GM23338 (cell line): Measurements from ENCODE around the gene MAP1B. TPM values are rescaled to one million over a fixed set of nuclear protein-coding genes. Genes with fewer than 3 reads are reported as not detected.

ENCODE experiments used
- ATAC-seq: fragments of 200-7000 bp; cut with Tn5 transposase; 3 replicates; pipeline ENCODE4 v1.9.1; 2020
- DNase-seq: peaks from one replicate; pipeline ENCODE4 v3.0.0-alpha.2; 2015; ENCODE audit warnings: low spot score
- H2AFZ ChIP-seq: fragments of 200-600 bp; sonication (generic); 2 replicates; pipeline ENCODE4 v1.8.0; 2016; ENCODE audit warnings: antibody characterized with exemption, mild to moderate bottlenecking, moderate library complexity
- H3F3A ChIP-seq: fragments of 200-600 bp; sonication (generic); replicated peaks from 2 replicates; pipeline ENCODE4 v1.8.0; 2017; ENCODE audit warnings: antibody characterized with exemption, mixed run types, low read depth
- H3K27ac ChIP-seq: fragments of 200-600 bp; sonication (generic); 2 replicates; pipeline ENCODE4 v1.6.1; 2016; ENCODE audit warnings: low read depth
- H3K27me3 ChIP-seq: fragments of 200-600 bp; sonication (generic); 2 replicates; pipeline ENCODE4 v1.8.0; 2016; ENCODE audit warnings: mild to moderate bottlenecking, mixed run types, moderate library complexity; ENCODE audit not compliant: insufficient read depth
- H3K36me3 ChIP-seq: fragments of 200-600 bp; sonication (generic); 2 replicates; pipeline ENCODE4 v1.8.0; 2016; ENCODE audit warnings: mild to moderate bottlenecking; ENCODE audit not compliant: insufficient read depth
- H3K4me1 ChIP-seq: fragments of 200-600 bp; sonication (generic); 2 replicates; pipeline ENCODE4 v1.8.0; 2016; ENCODE audit warnings: mild to moderate bottlenecking, moderate library complexity; ENCODE audit not compliant: insufficient read depth
- H3K4me2 ChIP-seq: fragments of 200-600 bp; sonication (generic); 2 replicates; pipeline ENCODE4 v1.7.1; 2017; ENCODE audit warnings: mixed run types
- H3K4me3 ChIP-seq: fragments of 200-600 bp; sonication (generic); 2 replicates; pipeline ENCODE4 v1.6.1; 2016; ENCODE audit warnings: mixed run types
- H3K79me2 ChIP-seq: fragments of 200-600 bp; sonication (generic); replicated peaks from 2 replicates; pipeline ENCODE4 v1.8.0; 2017; ENCODE audit warnings: mild to moderate bottlenecking; ENCODE audit not compliant: insufficient read depth
- H3K9me2 ChIP-seq: fragments of 200-600 bp; sonication (generic); 2 replicates; pipeline ENCODE4 v1.8.0; 2017; ENCODE audit not compliant: insufficient read depth
- H4K20me1 ChIP-seq: fragments of 200-600 bp; sonication (generic); replicated peaks from 2 replicates; pipeline ENCODE4 v1.8.0; 2017; ENCODE audit warnings: mild to moderate bottlenecking; ENCODE audit not compliant: insufficient read depth
- H3K27ac Mint-ChIP-seq: 2 replicates; pipeline ENCODE4 v1.8.0; 2020; ENCODE audit warnings: inconsistent platforms, mild to moderate bottlenecking, moderate library complexity, mixed read lengths
- H3K27me3 Mint-ChIP-seq: 3 replicates; pipeline ENCODE4 v1.8.0; 2022; ENCODE audit warnings: low read depth, mild to moderate bottlenecking, moderate library complexity, mixed read lengths, inconsistent platforms; ENCODE audit not compliant: insufficient read depth, poor library complexity
- H3K36me3 Mint-ChIP-seq: 3 replicates; pipeline ENCODE4 v1.8.0; 2021; ENCODE audit warnings: low read depth, mild to moderate bottlenecking, inconsistent platforms, moderate library complexity, mixed read lengths
- H3K4me1 Mint-ChIP-seq: 3 replicates; pipeline ENCODE4 v1.8.0; 2020; ENCODE audit warnings: mild to moderate bottlenecking, inconsistent platforms, mixed read lengths
- H3K4me3 Mint-ChIP-seq: 3 replicates; pipeline ENCODE4 v1.8.0; 2021; ENCODE audit warnings: moderate library complexity, mild to moderate bottlenecking, inconsistent platforms, mixed read lengths
- H3K9me3 Mint-ChIP-seq: 3 replicates; pipeline ENCODE4 v1.8.0; 2020; ENCODE audit warnings: moderate library complexity, mild to moderate bottlenecking, inconsistent platforms, mixed read lengths
- CREB1 ChIP-seq: fragments of 250-450 bp; sonication (Bioruptor Pico); IDR thresholded peaks from 2 replicates; pipeline ENCODE4 v1.5.0; 2020; ENCODE audit warnings: low read depth, mild to moderate bottlenecking, moderate library complexity
- CTCF ChIP-seq, 2 experiments: fragments of 200-600 bp in 1 of 2; sonication (generic) in 1 of 2; conservative IDR thresholded peaks; 2 replicates each; pipeline versions ENCODE4 v1.5.1 to v1.6.1; 2016 to 2017; ENCODE audit warnings: antibody characterized with exemption in 2 of 2, low read depth in 2 of 2, mild to moderate bottlenecking in 2 of 2, moderate library complexity in 1 of 2
- EZH2 ChIP-seq: fragments of 200-600 bp; sonication (generic); IDR thresholded peaks from one replicate; pipeline ENCODE4 v1.8.0; 2017; ENCODE audit warnings: antibody characterized with exemption, mild to moderate bottlenecking, low read depth; ENCODE audit not compliant: unreplicated experiment
- EZH2phosphoT487 ChIP-seq: fragments of 200-600 bp; sonication (generic); IDR thresholded peaks from one replicate; pipeline ENCODE4 v1.8.1; 2018; ENCODE audit warnings: antibody characterized with exemption; ENCODE audit not compliant: unreplicated experiment
- NANOG ChIP-seq: IDR thresholded peaks from 2 replicates; pipeline ENCODE4 v1.6.1; 2016; ENCODE audit warnings: antibody characterized with exemption, borderline replicate concordance
- STAT1 ChIP-seq: IDR thresholded peaks from one replicate; pipeline ENCODE4 v1.6.1; 2016; ENCODE audit warnings: antibody characterized with exemption; ENCODE audit not compliant: unreplicated experiment
- ZNF114 ChIP-seq: fragments of 250-450 bp; sonication (Bioruptor Pico); IDR thresholded peaks from 2 replicates; pipeline ENCODE4 v1.5.0; 2020; ENCODE audit warnings: mild to moderate bottlenecking, moderate library complexity
- polyA plus RNA-seq: library from polyadenylated mRNA; unstranded; fragments of >200 nt; fragmentation: Nextera tagmentation; extraction: Ambion mirVana; gene quantifications from 2 replicates; pipeline ENCODE4 v1.2.1, GENCODE V29; 2016
- total RNA-seq: library from RNA; depleted of rRNA; stranded (reverse); fragments of >200 nt; shearing (Covaris generic); gene quantifications from 2 replicates; pipeline ENCODE4 v1.2.3, GENCODE V29; 2014

The MAP1B gene
- total and polyA plus RNA-seq, 2 experiments from 2014 or later, result 148 to 263 TPM

- ATAC-seq, result peak; percentile 71
- Histone ChIP-seq H3K4me2 (no peak overlapping the region), H3K79me2 (peaks cover 37% of the 10 kb centered on the region), H2AFZ (no peak overlapping the region), H3F3A (no peaks in the 10 kb centered on the region), H3K4me3 (no peak overlapping the region), H3K36me3 (no peaks in the 10 kb centered on the region), H3K9me2 (peaks cover 3% of the 10 kb centered on the region; the same call in 1 of the 2 replicates), H3K4me1 (peaks cover 38% of the 10 kb centered on the region), H3K27ac (peak overlapping the region; percentile 75), H3K27me3 (no peaks in the 10 kb centered on the region), H4K20me1 (peaks cover 5% of the 10 kb centered on the region; the same call in 1 of the 2 replicates)
- H3K4me3 Mint-ChIP-seq, result no peak overlapping the region
- peaks cover 44% of the 10 kb centered on the region for H3K4me1 Mint-ChIP-seq
- TF ChIP-seq NANOG (no peak), EZH2 (no peak), CTCF (conservative IDR thresholded peaks at IDR 0.05; ENCODE audit: low read depth in 2 of 2) (no peak), STAT1 (no peak), CREB1 (no peak), EZH2phosphoT487 (no peak)
- DNase-seq, result peak; percentile 52
- no peaks in the 10 kb centered on the region for H3K9me3 Mint-ChIP-seq
- H3K27me3 Mint-ChIP-seq, result peaks cover 12% of the 10 kb centered on the region
- peaks cover 14% of the 10 kb centered on the region for H3K36me3 Mint-ChIP-seq
- 0 out of 2 replicates have a peak overlapping the region, but pooled peaks have one; percentile 13 for H3K27ac Mint-ChIP-seq
Observed at GRCh38 chr5:72179028-72179815, 71.9 kb downstream of the MAP1B start.

DNA sequence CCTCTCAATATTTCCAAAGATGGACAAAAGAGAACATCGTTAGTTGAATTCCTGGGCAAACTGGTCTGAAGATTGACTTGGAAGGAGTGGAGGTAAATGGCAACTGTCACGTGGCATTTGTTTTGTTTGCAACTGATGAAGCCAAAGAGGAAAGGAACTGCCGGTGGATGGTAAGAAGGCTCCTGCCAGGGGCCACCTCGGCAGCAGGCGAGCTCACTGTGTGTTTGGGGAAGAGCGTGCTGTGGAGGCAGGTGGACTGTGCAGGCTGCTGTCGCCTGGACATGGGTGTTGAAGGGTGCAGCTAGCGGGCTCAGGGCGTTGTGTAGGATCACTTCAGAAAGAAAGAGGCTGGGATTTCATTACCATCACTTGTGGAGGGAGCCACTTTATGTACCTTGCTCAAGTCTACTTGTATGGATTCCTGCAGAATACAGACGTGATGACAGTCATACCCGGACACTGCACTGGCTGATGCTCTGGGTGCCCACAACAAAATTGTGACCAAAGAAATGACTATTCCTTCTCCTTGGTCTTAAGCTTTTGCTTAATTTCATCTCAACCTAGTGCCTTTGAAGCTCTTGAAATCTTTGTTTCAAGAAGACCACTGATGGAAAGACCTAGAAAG is 72.7 kb downstream of the MAP1B start:
- Histone ChIP-seq H3K36me3 (no peaks in the 10 kb centered on the region), H3K9me2 (peaks cover 3% of the 10 kb centered on the region; the same call in 1 of the 2 replicates), H3K27me3 (no peaks in the 10 kb centered on the region), H3K27ac (0 out of 2 replicates have a peak overlapping the region, but pooled peaks have one; percentile 75), H2AFZ (no peak overlapping the region), H3F3A (no peaks in the 10 kb centered on the region), H3K4me2 (no peak overlapping the region), H4K20me1 (peaks cover 5% of the 10 kb centered on the region; the same call in 1 of the 2 replicates), H3K79me2 (peaks cover 37% of the 10 kb centered on the region), H3K4me3 (no peak overlapping the region), H3K4me1 (peaks cover 38% of the 10 kb centered on the region)
- no peaks in the 10 kb centered on the region for H3K9me3 Mint-ChIP-seq
- DNase-seq (no peak), ATAC-seq (no peak)
- H3K4me3 Mint-ChIP-seq, result no peak overlapping the region
- no peak overlapping the region for H3K27ac Mint-ChIP-seq
- H3K27me3 Mint-ChIP-seq, result peaks cover 12% of the 10 kb centered on the region
- peaks cover 44% of the 10 kb centered on the region for H3K4me1 Mint-ChIP-seq
- no peak for TF ChIP-seq ZNF114 (CRISPR knock-in tag)
- peaks cover 19% of the 10 kb centered on the region for H3K36me3 Mint-ChIP-seq
